Erythroblast (primary cell): ENCODE data around the gene CCDC82.

Source experiments
- GATA1 ChIP-seq: IDR thresholded peaks from 2 replicates; pipeline ENCODE4 v1.6.1; 2011; ENCODE audit warnings: low read depth, mild to moderate bottlenecking, control low read depth, low read length, moderate library complexity
- POLR2A ChIP-seq: IDR thresholded peaks from 2 replicates; pipeline ENCODE4 v1.6.1; 2011; ENCODE audit warnings: mild to moderate bottlenecking, low read length

DNA sequence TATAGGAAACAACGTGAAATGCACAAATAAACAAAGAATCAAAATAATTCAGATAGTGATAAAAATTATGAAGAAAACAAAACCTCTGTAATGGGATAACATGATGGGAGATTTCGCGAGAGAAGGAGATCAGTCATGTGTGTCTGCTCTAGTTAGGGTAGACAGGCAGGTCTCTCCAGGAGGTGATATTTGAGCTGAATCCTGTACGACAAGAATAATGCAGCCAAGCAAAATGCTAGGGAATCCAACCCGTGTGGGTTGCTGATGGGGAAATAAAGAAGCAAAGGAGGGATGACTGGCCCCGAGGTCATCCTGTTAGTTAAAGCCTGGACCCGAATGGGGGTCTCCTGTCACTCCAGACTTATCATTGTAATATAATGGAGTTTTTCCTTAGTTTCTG is 62.8 kb downstream of the CCDC82 start:
- TF ChIP-seq POLR2A = no peak
- no peak for TF ChIP-seq GATA1
